Endothelial cell of umbilical vein (primary cell): ENCODE data around the gene TFB2M. TPM values are rescaled to one million over a fixed set of nuclear protein-coding genes. Genes with fewer than 3 reads are reported as not detected.
A peak's percentile ranks its signal among the peaks of the same experiment; 100 is the strongest.
"Not testable (repeated sequence)": the region's sequence is repeated elsewhere in the genome, so short reads cannot be mapped to it uniquely, and the experiment has no call there.

Experiments used
- BruUV-seq: library from RNA; stranded (reverse); fragments of 400-500 nt; replicated peaks from 2 replicates; lab custom pipeline; 2021; lab: Mats Ljungman, UMichigan
- CTCF ChIA-PET: fragments of 300-600, 350-600 bp; sonication (Branson Sonifier 250); formaldehyde crosslinking; loops from one replicate; lab custom pipeline; 2021; ENCODE audit warnings: antibody characterized with exemption, inconsistent platforms; lab: Charles Lee
- POLR2A ChIA-PET: fragments of 300-600, 350-600 bp; sonication (Branson Sonifier 250); formaldehyde crosslinking; loops from one replicate; lab custom pipeline; 2021; ENCODE audit warnings: antibody characterized with exemption, inconsistent platforms; lab: Charles Lee
- DNase-seq: peaks from one replicate; pipeline ENCODE4 v3.0.0-alpha.2; 2011; ENCODE audit warnings: low read depth, low spot score
- FAIRE-seq: peaks from 2 replicates; lab custom pipeline; 2011; peaks lifted over from hg19 to GRCh38; lab: Jason Lieb, UNC
- H2AFZ ChIP-seq: 2 replicates; pipeline ENCODE4 v1.6.0; 2012; ENCODE audit warnings: low read depth, low read length, control low read depth, inconsistent platforms
- H3K27ac ChIP-seq: 2 replicates; pipeline ENCODE4 v1.5.1; 2011; ENCODE audit warnings: low read depth, mild to moderate bottlenecking, control low read depth, low read length, moderate library complexity; ENCODE audit not compliant: insufficient read depth
- H3K27me3 ChIP-seq, 2 experiments: 2 replicates each; pipeline versions ENCODE4 v1.6.0 to v1.6.1; 2011; ENCODE audit warnings: low read length in 2 of 2, mixed read lengths in 1 of 2; ENCODE audit not compliant: control insufficient read depth in 2 of 2, insufficient read depth in 2 of 2
- H3K36me3 ChIP-seq, 2 experiments: 2 replicates in 1 of 2; 3 replicates in 1 of 2; pipeline ENCODE4 v1.5.1; 2011; ENCODE audit warnings: low read length in 2 of 2, mild to moderate bottlenecking in 1 of 2, moderate library complexity in 1 of 2; ENCODE audit not compliant: control insufficient read depth in 2 of 2, insufficient read depth in 2 of 2; ENCODE audit errors: extremely low read depth in 1 of 2
- H3K4me1 ChIP-seq: 3 replicates; pipeline ENCODE4 v1.5.1; 2011; ENCODE audit warnings: mild to moderate bottlenecking, low read length; ENCODE audit not compliant: control insufficient read depth, insufficient read depth; ENCODE audit errors: extremely low read depth
- H3K4me2 ChIP-seq: 2 replicates; pipeline ENCODE4 v1.6.1; 2011; ENCODE audit warnings: low read length, control low read depth, mixed read lengths; ENCODE audit not compliant: insufficient read depth
- H3K4me3 ChIP-seq, 3 experiments: fragments of 200-600 bp in 1 of 3; sonication (generic), shearing (Covaris generic) in 1 of 3; replicated peaks in 1 of 3; 2 replicates each; pipeline ENCODE4 v1.5.1; 2011 to 2016; ENCODE audit warnings: control low read depth in 3 of 3, low read length in 3 of 3, mild to moderate bottlenecking in 2 of 3, inconsistent platforms in 1 of 3, low read depth in 1 of 3, moderate library complexity in 1 of 3; ENCODE audit not compliant: insufficient read depth in 1 of 3
- H3K79me2 ChIP-seq: 2 replicates; pipeline ENCODE4 v1.6.0; 2012; ENCODE audit warnings: low read length, inconsistent platforms; ENCODE audit not compliant: control insufficient read depth, insufficient read depth
- H3K9ac ChIP-seq: replicated peaks from 2 replicates; pipeline ENCODE3; 2011; ENCODE audit warnings: low read length, control low read depth; ENCODE audit not compliant: insufficient read depth; ENCODE audit errors: extremely low read depth
- H3K9me1 ChIP-seq: replicated peaks from 3 replicates; pipeline ENCODE4 v1.6.0; 2011; ENCODE audit warnings: mild to moderate bottlenecking, low read length; ENCODE audit not compliant: control insufficient read depth, insufficient read depth; ENCODE audit errors: extremely low read depth
- H3K9me3 ChIP-seq: replicated peaks from 2 replicates; pipeline ENCODE4 v1.5.1; 2012; ENCODE audit warnings: low read length, inconsistent platforms; ENCODE audit not compliant: control insufficient read depth, insufficient read depth
- H4K20me1 ChIP-seq: replicated peaks from 2 replicates; pipeline ENCODE3; 2011; ENCODE audit warnings: mild to moderate bottlenecking, low read length; ENCODE audit not compliant: control insufficient read depth, insufficient read depth; ENCODE audit errors: extremely low read depth
- CTCF ChIP-seq, 2 donors: IDR thresholded peaks; 1 replicate in 1 of 2; 2 replicates in 1 of 2; pipeline ENCODE4 v1.5.1; 2011; ENCODE audit warnings: low read length in 2 of 2, mild to moderate bottlenecking in 2 of 2, moderate library complexity in 2 of 2, control low read depth in 1 of 2, inconsistent platforms in 1 of 2, low read depth in 1 of 2; ENCODE audit not compliant: insufficient read depth in 1 of 2; ENCODE audit errors: extremely low read depth in 1 of 2
- EZH2 ChIP-seq: IDR thresholded peaks from 2 replicates; pipeline ENCODE4 v1.6.1; 2012; ENCODE audit warnings: borderline replicate concordance, low read depth, mild to moderate bottlenecking, moderate library complexity, low read length, inconsistent platforms; ENCODE audit not compliant: severe bottlenecking
- FOS ChIP-seq: IDR thresholded peaks from 2 replicates; pipeline ENCODE4 v1.6.1; 2011; ENCODE audit warnings: mild to moderate bottlenecking, low read length, moderate library complexity, borderline replicate concordance; ENCODE audit not compliant: insufficient read depth
- GATA2 ChIP-seq: IDR thresholded peaks from 2 replicates; pipeline ENCODE4 v1.7.0; 2011; ENCODE audit warnings: low read depth, mild to moderate bottlenecking, moderate library complexity, mixed read lengths, low read length; ENCODE audit not compliant: insufficient read length, insufficient read depth
- JUN ChIP-seq: IDR thresholded peaks from 2 replicates; pipeline ENCODE4 v1.6.1; 2011; ENCODE audit warnings: borderline replicate concordance, low read depth; ENCODE audit not compliant: insufficient read length, insufficient read depth
- MAX ChIP-seq: IDR thresholded peaks from 2 replicates; pipeline ENCODE4 v1.6.1; 2011; ENCODE audit not compliant: insufficient read depth, insufficient read length
- MYC ChIP-seq: IDR thresholded peaks from one replicate; pipeline ENCODE4 v1.6.1; 2011; ENCODE audit warnings: mild to moderate bottlenecking, low read depth, low read length
- POLR2A ChIP-seq: IDR thresholded peaks from 2 replicates; pipeline ENCODE4 v1.6.1; 2012; ENCODE audit warnings: low read depth, mild to moderate bottlenecking, control low read depth, low read length
- POLR2AphosphoS5 ChIP-seq: IDR thresholded peaks from 2 replicates; pipeline ENCODE4 v1.6.1; 2012; ENCODE audit warnings: low read depth, mild to moderate bottlenecking, control low read depth, low read length, moderate library complexity; ENCODE audit not compliant: insufficient read depth
- dilution Hi-C: fragments of 300-500 bp; cut with MboI; formaldehyde crosslinking; loops from one replicate; pipeline ENCODE4 v1.15.0; 2019; ENCODE audit warnings: low sequenced_read_pairs; ENCODE audit not compliant: extremely low pct_ligation_motif_present
- intact Hi-C: fragments of 100-400 bp; cut with micrococcal nuclease; formaldehyde crosslinking; loops from one replicate; pipeline ENCODE4 v1.10.0; 2022
- polyA plus RNA-seq, 4 experiments: library from polyadenylated mRNA; depleted of rRNA in 3 of 4; stranded (reverse) in 3 of 4; unstranded in 1 of 4; fragments of >200 nt; gene quantifications; 2 replicates each; pipeline versions ENCODE4 v1.2.1 to v1.2.3, GENCODE V29; 2011 to 2012; ENCODE audit warnings: missing spikeins in 1 of 4
- total RNA-seq: library from RNA; stranded (reverse); gene quantifications from 2 replicates; pipeline ENCODE4 v1.2.3, GENCODE V29; 2021

The TFB2M gene
- total and polyA plus RNA-seq, 2 donors (not counting 3 experiments of a cell fraction or from before 2014, with no cell fraction given): 8.4 to 14.8 TPM

GRCh38 chr1:246571953-246572352, 5.9 kb upstream of the TFB2M start:
- Histone ChIP-seq H3K4me1 (peaks cover 38% of the 10 kb centered on the region), H3K9ac (no peak overlapping the region), H3K27me3 (no peaks in the 10 kb centered on the region), H3K36me3 (no peaks in the 10 kb centered on the region), H3K27ac (no peak overlapping the region), H2AFZ (no peak overlapping the region), H3K9me1 (no peaks in the 10 kb centered on the region), H4K20me1 (no peaks in the 10 kb centered on the region), H3K4me3 (no peak overlapping the region), H3K79me2 (peaks cover 63% of the 10 kb centered on the region), H3K4me2 (no peak overlapping the region), H3K9me3 (no peaks in the 10 kb centered on the region)
- TF ChIP-seq CTCF (IDR thresholded peaks at IDR 0.05; ENCODE audit: extremely low read depth in 1 of 2, insufficient read depth in 1 of 2, low read depth in 1 of 2, low read length in 2 of 2): no peak
- no peak for TF ChIP-seq POLR2A
- TF ChIP-seq MAX: no peak
- no peak for TF ChIP-seq POLR2AphosphoS5
- TF ChIP-seq EZH2: no peak
- no peak for TF ChIP-seq JUN
- no peak for TF ChIP-seq MYC
- TF ChIP-seq GATA2: no peak
- TF ChIP-seq FOS: no peak
- ChIA-PET POLR2A (no interaction called here), CTCF (no interaction called here)
- dilution Hi-C loops: no loop called here
- intact Hi-C loops: no loop called here
- FAIRE-seq: no peak
- BruUV-seq: no TSS peak
- no peak for DNase-seq

- H3K9ac ChIP-seq, CTCF ChIA-PET, H3K36me3 ChIP-seq, H2AFZ ChIP-seq, H3K4me3 ChIP-seq, BruUV-seq, intact Hi-C loops, H3K9me1 ChIP-seq, H3K27me3 ChIP-seq, FAIRE-seq, H3K9me3 ChIP-seq, dilution Hi-C loops, POLR2A ChIA-PET, H4K20me1 ChIP-seq: not testable (repeated sequence)
- Histone ChIP-seq H3K4me2 (peak overlapping the region; percentile 7), H3K27ac (peak overlapping the region; percentile 95), H3K4me1 (peaks cover 38% of the 10 kb centered on the region), H3K79me2 (peaks cover 63% of the 10 kb centered on the region)
- DNase-seq: peak; percentile 44
These were observed 5.2 kb upstream of the TFB2M start for GRCh38 chr1:246571309-246571708.
